NCI-H146 treated with DMSO at 0.1 percent for 48 hours (cell line): ENCODE measurements around the gene GALNT6.
A peak's percentile ranks its signal among the peaks of the same experiment; 100 is the strongest.

Experiments used
- DNase-seq: peaks from one replicate; lab custom pipeline; 2025; ENCODE audit not compliant: unreplicated experiment; lab: John Stamatoyannopoulos, UW

GALNT6 gene

GRCh38 chr12:51406290-51406689 lies 15.1 kb upstream of the GALNT6 start:
- no peak for DNase-seq

GRCh38 chr12:51405801-51406207 lies 14.6 kb upstream of the GALNT6 start:
- DNase-seq: no peak

GRCh38 chr12:51404627-51405026 lies 13.4 kb upstream of the GALNT6 start:
- no peak for DNase-seq

- no peak for DNase-seq
These were observed 12.5 kb upstream of the GALNT6 start for GRCh38 chr12:51403681-51404136.

GRCh38 chr12:51403159-51403558 lies 12.0 kb upstream of the GALNT6 start:
- no peak for DNase-seq

- no peak for DNase-seq
These were observed 10.7 kb upstream of the GALNT6 start for GRCh38 chr12:51401900-51402299.

- DNase-seq: no peak
These were observed 10.3 kb upstream of the GALNT6 start for GRCh38 chr12:51401486-51401885.

- DNase-seq: no peak
These were observed 9.8 kb upstream of the GALNT6 start for GRCh38 chr12:51401020-51401419.

GRCh38 chr12:51399891-51400290 lies 8.7 kb upstream of the GALNT6 start:
- no peak for DNase-seq

- no peak for DNase-seq
These were observed 6.5 kb upstream of the GALNT6 start for GRCh38 chr12:51397670-51398069.

- DNase-seq: peak; percentile 21
These were observed 4.4 kb upstream of the GALNT6 start for GRCh38 chr12:51395283-51396230.

GRCh38 chr12:51393676-51394545 lies 2.7 kb upstream of the GALNT6 start:
- DNase-seq: no peak

GRCh38 chr12:51392556-51393237 lies 1.5 kb upstream of the GALNT6 start:
- DNase-seq: no peak

- DNase-seq: no peak
These were observed 319 bp downstream of the GALNT6 start for GRCh38 chr12:51390891-51391282.

GRCh38 chr12:51390457-51390856 lies 749 bp downstream of the GALNT6 start:
- no peak for DNase-seq

GRCh38 chr12:51389302-51389999 lies 1.8 kb downstream of the GALNT6 start:
- DNase-seq: no peak

GRCh38 chr12:51388846-51389245 lies 2.4 kb downstream of the GALNT6 start:
- no peak for DNase-seq

- DNase-seq: peak; percentile 15
These were observed 3.0 kb downstream of the GALNT6 start for GRCh38 chr12:51388069-51388799.

- DNase-seq: no peak
These were observed 4.9 kb downstream of the GALNT6 start for GRCh38 chr12:51386351-51386750.
